B cell (primary cell): ENCODE data around the gene HERPUD1. TPM values are rescaled to one million over a fixed set of nuclear protein-coding genes. Genes with fewer than 3 reads are reported as not detected.
A peak's percentile ranks its signal among the peaks of the same experiment; 100 is the strongest.

ENCODE experiments used
- ATAC-seq: fragments of 200-7000 bp; cut with Tn5 transposase; one replicate; pipeline ENCODE4 v1.10.0; 2021; ENCODE audit warnings: low read depth, mild to moderate bottlenecking, moderate number of reproducible peaks, moderate library complexity
- CTCF ChIA-PET: fragments of 350-600 bp; sonication (Branson Sonifier 250); formaldehyde crosslinking; loops from one replicate; lab custom pipeline; 2021; ENCODE audit warnings: antibody characterized with exemption, inconsistent platforms; lab: Charles Lee
- POLR2A ChIA-PET: fragments of 350-600 bp; sonication (Branson Sonifier 250); formaldehyde crosslinking; loops from one replicate; lab custom pipeline; 2021; ENCODE audit warnings: antibody characterized with exemption; lab: Charles Lee
- DNase-seq: peaks from one replicate; pipeline ENCODE4 v3.0.0; 2013
- H2AFZ ChIP-seq: 2 replicates; pipeline ENCODE4 v1.6.1; 2012; ENCODE audit warnings: mild to moderate bottlenecking, low read depth, low read length; ENCODE audit not compliant: insufficient read depth, poor library complexity, severe bottlenecking
- H3K27ac ChIP-seq, 2 donors: 1 replicate in 1 of 2; 2 replicates in 1 of 2; pipeline ENCODE4 v1.5.1; 2012 to 2013; ENCODE audit warnings: low read length in 2 of 2, mild to moderate bottlenecking in 2 of 2, moderate library complexity in 1 of 2
- H3K27me3 ChIP-seq, 4 experiments: fragments of 200-600 bp in 1 of 4; sonication (generic) in 1 of 4; replicated peaks in 1 of 4; 1 replicate in 2 of 4; 2 replicates in 2 of 4; pipeline versions ENCODE4 v1.6.1 to v1.7.0; 2013 to 2016; ENCODE audit warnings: low read length in 3 of 4, mild to moderate bottlenecking in 2 of 4, mixed read lengths in 1 of 4, moderate library complexity in 1 of 4; ENCODE audit not compliant: insufficient read depth in 4 of 4, control insufficient read depth in 3 of 4; ENCODE audit errors: control extremely low read depth in 1 of 4
- H3K36me3 ChIP-seq, 2 experiments: replicated peaks in 1 of 2; 1 replicate in 1 of 2; 2 replicates in 1 of 2; pipeline versions ENCODE4 v1.6.1 to v1.7.1; 2013; ENCODE audit warnings: low read length in 1 of 2; ENCODE audit not compliant: insufficient read depth in 2 of 2, control insufficient read depth in 1 of 2; ENCODE audit errors: control extremely low read depth in 1 of 2, extremely low read depth in 1 of 2
- H3K4me1 ChIP-seq, 2 donors: fragments of 200-600 bp in 1 of 2; sonication (generic) in 1 of 2; 1 replicate in 1 of 2; 2 replicates in 1 of 2; pipeline versions ENCODE4 v1.5.1 to v1.6.1; 2013 to 2017; ENCODE audit warnings: low read length in 2 of 2; ENCODE audit not compliant: control insufficient read depth in 2 of 2, insufficient read depth in 2 of 2
- H3K4me2 ChIP-seq: replicated peaks from 2 replicates; pipeline ENCODE3; 2012; ENCODE audit warnings: mild to moderate bottlenecking, low read depth, low read length; ENCODE audit not compliant: poor library complexity, severe bottlenecking
- H3K4me3 ChIP-seq, 5 experiments: fragments of 200-600 bp in 1 of 5; sonication (generic) in 1 of 5; 1 replicate in 3 of 5; 2 replicates in 2 of 5; pipeline versions ENCODE4 v1.5.1 to v1.7.0; 2011 to 2016; ENCODE audit warnings: low read length in 4 of 5, mild to moderate bottlenecking in 4 of 5, low read depth in 2 of 5, control low read depth in 1 of 5, moderate library complexity in 1 of 5; ENCODE audit not compliant: insufficient read depth in 1 of 5; ENCODE audit errors: control extremely low read depth in 1 of 5, extremely low read depth in 1 of 5
- H3K79me2 ChIP-seq: fragments of 200-600 bp; sonication (generic); one replicate; pipeline ENCODE4 v1.6.0; 2016; ENCODE audit warnings: low read length; ENCODE audit not compliant: control insufficient read depth, insufficient read depth
- H3K9ac ChIP-seq: fragments of 200-600 bp; sonication (generic); 2 replicates; pipeline ENCODE4 v1.6.1; 2017; ENCODE audit warnings: mild to moderate bottlenecking, low read length, moderate library complexity
- H3K9me3 ChIP-seq, 3 donors: one replicate each; pipeline versions ENCODE4 v1.6.1 to v1.7.1; 2013; ENCODE audit warnings: low read length in 2 of 3; ENCODE audit not compliant: control insufficient read depth in 2 of 3, insufficient read depth in 1 of 3; ENCODE audit errors: control extremely low read depth in 1 of 3
- H4K20me1 ChIP-seq: 2 replicates; pipeline ENCODE4 v1.6.0; 2012; ENCODE audit warnings: mild to moderate bottlenecking, low read length; ENCODE audit not compliant: insufficient read depth, control insufficient read depth, poor library complexity, severe bottlenecking
- H3K27ac Mint-ChIP-seq: one replicate; pipeline ENCODE4 v1.8.0; 2021; ENCODE audit warnings: mixed read lengths
- H3K27me3 Mint-ChIP-seq: one replicate; pipeline ENCODE4 v1.8.0; 2021; ENCODE audit warnings: mixed read lengths
- H3K4me1 Mint-ChIP-seq: one replicate; pipeline ENCODE4 v1.8.0; 2021; ENCODE audit warnings: mixed read lengths
- H3K4me3 Mint-ChIP-seq: one replicate; pipeline ENCODE4 v1.8.0; 2021; ENCODE audit warnings: mixed read lengths
- H3K9me3 Mint-ChIP-seq: one replicate; pipeline ENCODE4 v1.8.0; 2022; ENCODE audit warnings: mixed read lengths; ENCODE audit not compliant: insufficient read depth
- EZH2 ChIP-seq: IDR thresholded peaks from 2 replicates; pipeline ENCODE4 v1.6.1; 2012; ENCODE audit warnings: borderline replicate concordance, low read depth, mild to moderate bottlenecking, moderate library complexity, low read length; ENCODE audit not compliant: insufficient read depth, poor library complexity, severe bottlenecking
- WGBS: methylation state at CpG from one replicate; pipeline ENCODE4 v1.1.5; 2013; ENCODE audit warnings: missing lambda C conversion rate; ENCODE audit not compliant: insufficient coverage; 5-methylcytosine and 5-hydroxymethylcytosine counted together
- intact Hi-C: fragments of 100-400 bp; cut with micrococcal nuclease; formaldehyde crosslinking; loops from one replicate; pipeline ENCODE4 v1.10.0; 2022
- polyA plus RNA-seq: library from polyadenylated mRNA; depleted of rRNA; stranded (reverse); fragments of >200 nt; gene quantifications from 2 replicates; pipeline ENCODE4 v1.2.3, GENCODE V29; 2012
- total RNA-seq, 2 donors: library from RNA; stranded (reverse); fragments of 120-200 nt in 1 of 2; gene quantifications; 1 replicate in 1 of 2; 2 replicates in 1 of 2; pipeline versions ENCODE4 v1.2.3 to v1.2.4, GENCODE V29; 2013 to 2022
- TF ChIP-seq, protein P1 (sequence below): fragments of 200-600 bp; IDR thresholded peaks from one replicate; pipeline ENCODE4 v1.8.0; 2022; ENCODE audit warnings: antibody characterized with exemption, mild to moderate bottlenecking

Gene HERPUD1
- total and polyA plus RNA-seq, 2 donors (not counting 1 experiment from before 2014, with no cell fraction given) = 273 to 1,041 TPM

DNA sequence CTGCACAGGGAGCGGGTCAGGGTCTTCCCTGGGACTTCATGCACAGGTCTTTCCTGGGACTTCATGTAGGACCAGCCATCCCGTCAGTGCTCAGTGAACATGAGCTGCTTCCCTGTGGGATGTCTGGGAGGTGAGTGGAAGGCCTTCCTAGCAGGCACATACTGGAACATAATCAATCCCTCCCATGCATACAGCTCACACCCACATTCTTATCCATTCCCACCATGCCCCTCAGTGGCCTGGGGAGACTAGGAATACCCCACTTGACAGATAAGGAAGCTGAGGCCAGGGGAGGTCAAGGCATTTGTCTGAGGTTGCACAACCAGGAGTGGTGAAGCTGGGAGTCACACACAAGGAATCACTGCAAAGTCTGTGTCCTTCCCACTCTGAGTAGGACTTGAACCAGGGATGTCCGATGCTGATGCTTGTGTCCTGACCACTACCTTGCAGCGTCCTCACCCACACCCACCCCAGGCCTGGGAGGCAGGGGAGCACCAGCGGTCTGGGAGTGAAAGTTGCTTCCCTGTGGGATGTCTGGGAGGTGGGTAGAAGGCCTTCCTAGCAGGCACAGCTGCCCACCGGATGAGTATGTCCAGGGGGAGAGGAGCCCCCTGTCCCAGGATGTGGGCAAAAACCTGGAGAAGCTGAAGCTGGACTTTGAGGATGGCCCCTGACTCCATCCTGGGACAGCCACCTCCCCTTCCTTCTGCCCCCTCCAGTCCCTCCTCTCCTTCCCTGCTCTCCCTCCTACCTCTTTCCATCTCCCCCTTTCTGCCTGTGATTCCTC, 56.4 kb downstream of the HERPUD1 start:
- no peaks in the 10 kb centered on the region for H3K27me3 Mint-ChIP-seq
- H3K4me1 Mint-ChIP-seq = peaks cover 84% of the 10 kb centered on the region
- no peaks in the 10 kb centered on the region for H3K9me3 Mint-ChIP-seq
- H3K4me3 Mint-ChIP-seq = peak overlapping the region; percentile 100
- H3K4me2 ChIP-seq = peak overlapping the region; percentile 93
- H3K27me3 ChIP-seq = no peaks in the 10 kb centered on the region
- CTCF ChIA-PET = interaction anchor here (2.7 to 10.3 kb wide), 4 partner anchors 17 to 57 kb away, joined by 8 to 124 read pairs (median 24); no protein-coding TSS in a partner anchor
- DNase-seq (peak; percentile 23), ATAC-seq (no peak)
- peak overlapping the region; percentile 96 for H3K9ac ChIP-seq
- H3K27ac ChIP-seq = peak overlapping the region; percentile 83 to 86
- H3K27ac Mint-ChIP-seq = peak overlapping the region; percentile 99
- peaks cover 0 to 11% of the 10 kb centered on the region in 2 experiments for H3K36me3 ChIP-seq
- peak overlapping the region; percentile 91 for H2AFZ ChIP-seq
- WGBS = 83% methylated on average over 1 of the region's 6 CpGs
- peaks cover 66 to 81% of the 10 kb centered on the region in 2 donors for H3K4me1 ChIP-seq
- H3K4me3 ChIP-seq = peak overlapping the region; percentile 69 to 97 (median 89)
- intact Hi-C loops = loop anchor here (2.0 kb wide), 1 partner anchor 16 kb away; no protein-coding TSS in a partner anchor
- no peaks in the 10 kb centered on the region for H4K20me1 ChIP-seq
- H3K79me2 ChIP-seq = peaks cover 53% of the 10 kb centered on the region
- TF ChIP-seq, protein P1, sequence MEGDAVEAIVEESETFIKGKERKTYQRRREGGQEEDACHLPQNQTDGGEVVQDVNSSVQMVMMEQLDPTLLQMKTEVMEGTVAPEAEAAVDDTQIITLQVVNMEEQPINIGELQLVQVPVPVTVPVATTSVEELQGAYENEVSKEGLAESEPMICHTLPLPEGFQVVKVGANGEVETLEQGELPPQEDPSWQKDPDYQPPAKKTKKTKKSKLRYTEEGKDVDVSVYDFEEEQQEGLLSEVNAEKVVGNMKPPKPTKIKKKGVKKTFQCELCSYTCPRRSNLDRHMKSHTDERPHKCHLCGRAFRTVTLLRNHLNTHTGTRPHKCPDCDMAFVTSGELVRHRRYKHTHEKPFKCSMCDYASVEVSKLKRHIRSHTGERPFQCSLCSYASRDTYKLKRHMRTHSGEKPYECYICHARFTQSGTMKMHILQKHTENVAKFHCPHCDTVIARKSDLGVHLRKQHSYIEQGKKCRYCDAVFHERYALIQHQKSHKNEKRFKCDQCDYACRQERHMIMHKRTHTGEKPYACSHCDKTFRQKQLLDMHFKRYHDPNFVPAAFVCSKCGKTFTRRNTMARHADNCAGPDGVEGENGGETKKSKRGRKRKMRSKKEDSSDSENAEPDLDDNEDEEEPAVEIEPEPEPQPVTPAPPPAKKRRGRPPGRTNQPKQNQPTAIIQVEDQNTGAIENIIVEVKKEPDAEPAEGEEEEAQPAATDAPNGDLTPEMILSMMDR = no peak
- no peak for TF ChIP-seq EZH2
- H3K9me3 ChIP-seq = no peaks in the 10 kb centered on the region
- POLR2A ChIA-PET = interaction anchor here (0.6 to 2.1 kb wide), 11 partner anchors 13 to 57 kb away, joined by 3 to 20 read pairs (median 9); partner anchors contain the start of gene HERPUD1
